Femur (tissue), 1 donor: ENCODE results near the gene KRT4.

Source experiments
- DNase-seq: peaks from one replicate; pipeline ENCODE4 v3.0.0-alpha.2; 2017

KRT4 gene

GRCh38 chr12:52791271-52792184, 22.4 kb downstream of the KRT4 start:
- DNase-seq: no peak

- no peak for DNase-seq
Measured at GRCh38 chr12:52790427-52791270, 23.3 kb downstream of the KRT4 start.

GRCh38 chr12:52789637-52790426, 24.1 kb downstream of the KRT4 start:
- no peak for DNase-seq

- no peak for DNase-seq
Measured at GRCh38 chr12:52788876-52789636, 24.9 kb downstream of the KRT4 start.

- no peak for DNase-seq
Measured at GRCh38 chr12:52788192-52788875, 25.6 kb downstream of the KRT4 start.

- DNase-seq: no peak
Measured at GRCh38 chr12:52787324-52788191, 26.4 kb downstream of the KRT4 start.

- DNase-seq: no peak
Measured at GRCh38 chr12:52784909-52785308, 29.0 kb downstream of the KRT4 start.

- DNase-seq: no peak
Measured at GRCh38 chr12:52783563-52784316, 30.2 kb downstream of the KRT4 start.

- DNase-seq: no peak
Measured at GRCh38 chr12:52782502-52782901, 31.4 kb downstream of the KRT4 start.

GRCh38 chr12:52781399-52782082, 32.4 kb downstream of the KRT4 start:
- DNase-seq: no peak

- DNase-seq: no peak
Measured at GRCh38 chr12:52779914-52780313, 34.0 kb downstream of the KRT4 start.

GRCh38 chr12:52778833-52779232, 35.1 kb downstream of the KRT4 start:
- no peak for DNase-seq

GRCh38 chr12:52777566-52777965, 36.4 kb downstream of the KRT4 start:
- DNase-seq: no peak

- no peak for DNase-seq
Measured at GRCh38 chr12:52776913-52777395, 37.0 kb downstream of the KRT4 start, which contains the start of gene KRT76. Gene KRT76, minus strand, starts transcription at chr12:52777345. Its CDS starts 54 bp downstream, at chr12:52777291.

GRCh38 chr12:52776435-52776834, 37.5 kb downstream of the KRT4 start:
- DNase-seq: no peak

- no peak for DNase-seq
Measured at GRCh38 chr12:52774629-52775250, 39.2 kb downstream of the KRT4 start.

GRCh38 chr12:52772772-52773171, 41.1 kb downstream of the KRT4 start:
- DNase-seq: no peak

- DNase-seq: no peak
Measured at GRCh38 chr12:52772188-52772587, 41.7 kb downstream of the KRT4 start.
